ELR (cell line): ENCODE data around the gene PUS3.

ENCODE experiments used
- DNase-seq: peaks from one replicate; pipeline ENCODE4 v3.0.0-alpha.2; 2015; ENCODE audit warnings: low read depth

PUS3 gene, protein sequence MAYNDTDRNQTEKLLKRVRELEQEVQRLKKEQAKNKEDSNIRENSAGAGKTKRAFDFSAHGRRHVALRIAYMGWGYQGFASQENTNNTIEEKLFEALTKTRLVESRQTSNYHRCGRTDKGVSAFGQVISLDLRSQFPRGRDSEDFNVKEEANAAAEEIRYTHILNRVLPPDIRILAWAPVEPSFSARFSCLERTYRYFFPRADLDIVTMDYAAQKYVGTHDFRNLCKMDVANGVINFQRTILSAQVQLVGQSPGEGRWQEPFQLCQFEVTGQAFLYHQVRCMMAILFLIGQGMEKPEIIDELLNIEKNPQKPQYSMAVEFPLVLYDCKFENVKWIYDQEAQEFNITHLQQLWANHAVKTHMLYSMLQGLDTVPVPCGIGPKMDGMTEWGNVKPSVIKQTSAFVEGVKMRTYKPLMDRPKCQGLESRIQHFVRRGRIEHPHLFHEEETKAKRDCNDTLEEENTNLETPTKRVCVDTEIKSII

DNA sequence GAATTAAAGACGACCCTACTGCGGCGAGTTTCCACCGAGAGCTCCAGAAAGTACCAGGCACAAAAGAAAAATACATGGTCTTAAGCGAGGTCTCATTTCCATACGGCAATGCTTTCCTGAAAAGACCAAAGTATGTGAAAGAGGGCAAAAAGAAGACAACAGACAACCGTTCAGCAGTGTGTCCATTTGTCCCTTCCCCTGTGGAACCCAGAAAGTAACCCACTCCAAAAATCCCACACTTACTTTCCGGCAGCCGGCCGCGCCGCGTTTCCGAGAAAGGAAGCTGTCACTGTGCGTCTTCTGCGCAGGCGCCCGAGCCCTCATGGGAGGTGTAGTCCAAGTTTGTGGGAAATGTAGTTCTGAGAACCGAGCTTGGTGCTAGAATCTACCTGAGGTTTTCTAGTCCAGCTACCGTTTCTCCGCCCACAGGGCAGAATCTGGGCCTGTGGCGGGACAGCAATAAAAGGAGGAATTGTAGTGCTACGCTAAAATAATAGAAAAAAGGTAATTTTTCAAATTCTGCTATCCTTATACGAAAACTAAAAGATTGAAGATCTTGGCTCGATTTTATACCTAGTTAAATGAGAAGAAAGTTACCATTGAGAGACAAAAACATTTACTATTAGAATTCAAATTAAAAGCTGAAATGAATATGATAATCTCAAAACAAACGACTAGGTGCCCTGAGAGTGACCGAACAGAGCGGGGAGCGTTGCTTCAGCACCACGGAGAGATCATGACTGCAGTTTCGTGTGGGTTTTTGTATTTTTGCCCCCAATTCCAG lies at the start of gene PUS3:
TSS of gene PUS3 (minus strand) at position 280 of the 784 bp plus-strand sequence. CDS start 6,922 bp downstream, outside the sequence.
- DNase-seq: peak; percentile 82

DNA sequence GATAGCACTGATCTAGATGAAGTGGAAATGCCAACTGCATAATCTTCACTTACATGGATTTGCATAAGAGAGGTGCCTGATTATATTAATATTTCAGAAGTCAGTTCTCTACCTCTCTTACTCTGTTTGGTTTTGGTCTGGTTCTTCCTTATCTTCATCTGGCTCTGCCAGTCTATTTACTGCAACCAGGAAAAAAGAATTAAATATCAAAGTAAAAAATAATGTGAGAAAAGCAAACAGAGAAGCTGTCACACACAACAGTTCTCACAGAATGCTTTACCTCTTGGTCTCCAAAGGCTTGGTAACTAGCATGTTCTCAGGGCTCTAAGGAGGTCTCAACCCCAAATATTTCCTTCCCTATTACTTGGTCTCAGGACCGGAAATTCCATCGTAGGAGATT lies 49.6 kb upstream of the PUS3 start:
- DNase-seq: no peak

GRCh38 chr11:125951731-125952130 lies 48.7 kb upstream of the PUS3 start:
- no peak for DNase-seq

DNA sequence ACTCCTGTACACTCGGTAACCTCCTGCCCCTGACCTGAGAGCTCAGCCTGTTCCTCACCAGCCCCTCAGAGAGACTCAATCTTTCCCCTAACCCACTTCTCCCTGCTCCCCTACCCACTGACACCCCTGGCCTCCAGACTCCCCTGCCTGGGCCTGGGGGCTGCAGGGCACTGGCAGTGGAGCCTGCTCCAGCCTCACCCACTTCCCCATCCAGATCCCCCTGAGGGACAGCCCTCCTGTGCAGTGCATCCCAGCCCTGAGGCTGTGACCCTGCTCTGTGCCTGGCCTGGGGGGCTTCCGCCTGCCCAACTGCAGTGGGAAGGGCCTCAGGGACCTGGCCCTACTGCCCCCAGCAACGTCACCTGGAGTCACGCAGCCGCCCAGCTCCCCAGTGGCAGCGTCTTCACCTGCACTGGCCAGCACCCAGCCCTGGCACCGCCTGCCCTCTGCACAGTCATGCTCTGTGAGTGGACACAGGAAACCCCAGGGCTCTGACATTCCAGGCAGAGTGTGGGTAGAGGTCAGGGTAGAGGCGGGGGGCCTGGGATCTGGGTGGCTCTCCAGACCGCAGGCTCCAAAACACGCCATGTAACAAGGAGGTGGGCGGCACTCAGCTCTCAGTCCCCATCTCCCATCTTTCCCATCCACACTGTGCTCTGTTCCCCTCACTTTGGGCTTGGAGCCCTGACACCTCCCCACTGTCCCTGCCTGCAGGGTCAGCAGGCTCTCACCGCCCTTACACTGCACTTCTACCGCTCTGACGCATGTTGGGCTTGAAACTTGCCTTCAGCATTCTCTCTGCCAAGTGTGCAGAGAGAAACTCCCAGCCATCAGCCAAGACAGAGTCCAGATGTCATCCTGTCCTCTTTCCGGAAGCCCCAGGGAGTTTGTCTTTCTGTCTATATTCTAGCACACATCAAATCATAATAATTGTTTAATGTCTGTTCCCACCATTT lies 48.0 kb upstream of the PUS3 start:
- no peak for DNase-seq

- DNase-seq: no peak
Observed at GRCh38 chr11:125950178-125950490, 47.1 kb upstream of the PUS3 start.

GRCh38 chr11:125949271-125950177 lies 46.5 kb upstream of the PUS3 start:
- no peak for DNase-seq

DNA sequence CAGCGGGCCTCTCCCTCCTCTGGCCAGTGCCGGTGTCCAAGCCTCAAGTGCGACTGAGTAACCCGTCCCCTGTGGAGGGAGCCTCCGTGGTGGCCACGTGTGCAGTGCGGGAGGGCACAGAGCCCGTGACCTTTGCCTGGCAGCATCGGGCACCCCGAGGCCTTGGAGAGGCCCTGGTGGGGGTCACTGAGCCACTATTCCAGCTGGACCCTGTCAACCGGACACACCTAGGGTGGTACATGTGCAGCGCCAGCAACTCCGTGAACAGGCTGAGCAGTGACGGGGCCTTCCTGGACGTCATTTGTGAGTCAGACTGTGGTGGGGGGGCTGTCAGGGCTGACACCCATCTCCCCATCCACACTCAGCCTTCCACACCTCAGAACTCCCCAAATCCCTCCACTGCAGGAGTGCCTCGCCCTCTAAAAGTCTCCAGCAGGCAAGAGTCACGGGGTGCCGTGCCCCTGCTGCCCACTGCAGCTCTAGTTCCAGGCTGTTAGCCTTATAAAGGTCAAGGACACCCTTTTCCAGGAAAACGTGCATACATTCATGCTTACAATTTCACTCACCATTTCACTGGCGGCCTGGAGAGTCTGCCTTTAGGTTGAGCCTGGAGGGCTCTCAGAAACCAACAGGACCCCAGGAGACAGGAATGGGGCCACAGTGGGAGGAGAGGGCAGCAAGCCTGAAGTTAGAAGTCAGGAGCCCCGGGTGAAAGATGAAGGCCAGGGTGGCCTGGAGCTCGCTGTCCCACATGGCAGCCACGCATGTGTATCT lies 45.5 kb upstream of the PUS3 start:
- DNase-seq: no peak

- no peak for DNase-seq
Observed at GRCh38 chr11:125947419-125948277, 44.6 kb upstream of the PUS3 start.

DNA sequence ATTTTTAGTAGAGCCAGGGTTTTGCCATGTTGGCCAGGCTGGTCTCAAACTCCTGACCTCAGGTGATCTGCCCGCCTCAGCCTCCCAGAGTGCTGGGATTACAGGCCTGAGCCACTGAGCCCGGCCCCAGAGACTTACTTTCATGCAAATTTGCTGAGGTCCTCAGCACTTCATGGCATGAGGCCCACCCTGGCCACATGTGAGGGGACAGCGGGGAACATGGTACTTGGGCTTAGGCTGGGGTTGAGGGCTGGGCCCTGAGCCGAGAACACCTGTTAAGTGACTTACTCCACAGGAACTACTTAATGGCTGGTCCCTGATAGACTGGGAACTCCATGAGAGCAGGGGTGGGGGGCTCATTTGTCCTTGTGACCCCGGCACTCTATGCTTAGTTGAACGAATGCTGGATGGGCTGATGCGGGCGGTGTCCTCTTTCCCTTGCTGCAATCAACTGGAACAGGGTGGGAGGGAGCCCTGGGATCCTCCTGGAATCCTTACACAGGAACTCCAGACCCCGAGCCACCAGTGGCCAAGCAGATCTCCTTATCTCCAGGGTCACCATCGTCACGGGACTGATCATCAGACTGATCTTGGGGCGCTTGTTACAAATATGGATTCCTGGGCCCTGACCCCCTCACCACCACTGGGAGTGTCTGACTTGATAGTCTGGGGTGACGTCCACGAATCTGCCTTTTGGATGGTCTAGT lies 43.9 kb upstream of the PUS3 start:
- DNase-seq: no peak

DNA sequence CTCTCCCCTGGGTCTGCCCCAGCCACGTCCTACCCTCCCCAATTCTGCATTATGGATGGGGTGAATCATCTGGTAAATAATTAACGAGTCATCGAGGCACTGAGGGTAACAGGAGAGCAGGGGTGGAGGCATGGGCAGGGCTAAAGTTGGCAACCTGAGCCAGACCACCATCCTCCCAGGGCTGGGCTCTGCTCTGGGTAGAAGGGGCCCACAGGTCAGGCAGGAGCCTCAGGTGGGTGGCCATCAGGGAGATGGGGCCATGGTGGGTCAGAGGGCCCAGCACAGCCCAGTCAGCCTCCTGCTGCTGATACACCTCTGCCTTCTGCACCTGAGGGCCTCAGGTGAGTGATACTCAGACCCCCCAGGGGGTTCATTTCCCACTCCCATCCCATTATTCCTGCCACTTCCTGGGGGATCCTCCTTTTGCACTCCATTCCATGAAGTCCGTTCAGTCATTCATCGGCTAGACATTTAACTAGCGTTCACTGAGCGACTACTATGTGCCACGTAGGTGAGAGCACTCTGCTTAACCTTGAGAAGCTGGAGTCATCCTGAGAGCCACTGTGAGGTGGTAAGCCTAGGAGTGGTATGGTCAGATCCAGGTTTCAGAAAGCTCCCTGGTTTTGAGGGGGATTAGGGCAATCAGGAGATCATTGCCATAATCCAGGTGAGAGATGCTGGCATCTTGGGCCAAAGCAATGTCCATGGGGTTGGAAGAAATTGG lies 43.0 kb upstream of the PUS3 start, which contains the start of gene VSIG10L2:
TSS of gene VSIG10L2 (plus strand) at position 248 of the 724 bp plus-strand sequence. CDS start at position 260, 12 bp downstream.
- no peak for DNase-seq

DNA sequence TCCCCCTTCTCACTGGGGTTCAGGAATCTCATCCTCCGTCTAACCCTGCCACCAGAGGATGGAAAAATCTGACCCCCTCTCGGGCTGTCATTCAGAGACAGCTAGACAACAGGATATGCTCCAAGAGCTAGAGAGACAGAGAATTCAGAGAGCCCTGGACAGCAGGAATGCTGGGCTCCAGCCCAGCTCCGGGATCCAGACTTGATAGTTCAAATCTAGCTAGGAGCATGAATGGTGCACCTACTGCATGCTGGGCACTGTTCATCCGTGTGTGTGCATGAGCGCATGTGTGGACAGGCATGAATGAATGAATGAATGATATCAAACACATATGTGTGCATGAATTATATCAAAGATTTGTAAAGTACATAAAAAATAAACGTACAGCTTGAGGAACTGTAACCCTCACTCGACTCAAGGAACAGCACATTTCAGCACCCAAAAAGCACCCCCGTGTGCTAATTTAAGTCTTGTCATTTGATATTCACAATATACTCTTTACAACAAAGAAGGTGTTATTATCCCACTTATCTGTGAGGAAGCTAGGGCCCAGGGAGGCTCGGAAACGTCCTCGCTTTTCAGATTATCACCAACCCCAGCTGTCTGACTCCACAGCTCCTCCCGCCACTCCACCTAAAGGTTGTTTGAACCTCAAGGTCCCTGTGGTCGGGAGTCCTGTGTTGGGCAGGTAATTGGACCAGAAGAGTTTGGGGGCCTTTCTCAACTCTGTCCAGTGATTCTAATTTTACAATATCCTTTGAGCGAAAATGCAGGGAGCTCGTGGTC lies 42.2 kb upstream of the PUS3 start:
- DNase-seq: no peak

- no peak for DNase-seq
Observed at GRCh38 chr11:125944350-125945010, 41.5 kb upstream of the PUS3 start.

DNA sequence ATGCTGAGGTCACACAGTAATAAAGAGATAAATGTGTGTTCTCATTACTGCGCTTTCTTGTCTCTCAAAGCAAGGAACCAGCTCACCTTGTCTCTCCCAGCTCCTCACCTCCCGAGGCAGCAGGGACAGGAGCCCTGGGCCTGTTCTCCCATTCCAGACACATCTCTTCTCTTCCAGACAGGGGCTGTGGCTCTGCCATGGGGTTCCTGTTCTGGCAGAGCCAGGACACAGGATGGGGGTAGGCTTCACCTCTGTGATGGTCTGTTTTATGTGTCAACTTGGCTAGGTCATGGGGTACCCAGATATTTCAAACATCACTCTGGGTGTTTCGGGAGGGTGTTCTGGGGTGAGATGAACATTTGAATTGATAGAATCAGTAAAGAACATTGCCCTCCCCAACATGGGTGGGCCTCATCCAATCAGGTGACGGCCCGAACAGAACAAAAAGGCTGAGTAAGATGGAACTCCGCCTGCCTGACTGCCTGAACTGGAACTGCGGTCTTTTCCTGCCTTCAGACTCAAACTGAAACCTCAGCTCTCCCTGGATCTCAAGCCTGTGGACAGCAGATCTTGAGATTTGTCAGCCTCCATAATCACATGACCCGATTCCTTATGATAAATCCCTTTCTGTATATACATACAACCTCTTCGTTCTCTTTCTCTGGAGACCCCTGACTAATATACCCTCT lies 40.8 kb upstream of the PUS3 start:
- DNase-seq: no peak

DNA sequence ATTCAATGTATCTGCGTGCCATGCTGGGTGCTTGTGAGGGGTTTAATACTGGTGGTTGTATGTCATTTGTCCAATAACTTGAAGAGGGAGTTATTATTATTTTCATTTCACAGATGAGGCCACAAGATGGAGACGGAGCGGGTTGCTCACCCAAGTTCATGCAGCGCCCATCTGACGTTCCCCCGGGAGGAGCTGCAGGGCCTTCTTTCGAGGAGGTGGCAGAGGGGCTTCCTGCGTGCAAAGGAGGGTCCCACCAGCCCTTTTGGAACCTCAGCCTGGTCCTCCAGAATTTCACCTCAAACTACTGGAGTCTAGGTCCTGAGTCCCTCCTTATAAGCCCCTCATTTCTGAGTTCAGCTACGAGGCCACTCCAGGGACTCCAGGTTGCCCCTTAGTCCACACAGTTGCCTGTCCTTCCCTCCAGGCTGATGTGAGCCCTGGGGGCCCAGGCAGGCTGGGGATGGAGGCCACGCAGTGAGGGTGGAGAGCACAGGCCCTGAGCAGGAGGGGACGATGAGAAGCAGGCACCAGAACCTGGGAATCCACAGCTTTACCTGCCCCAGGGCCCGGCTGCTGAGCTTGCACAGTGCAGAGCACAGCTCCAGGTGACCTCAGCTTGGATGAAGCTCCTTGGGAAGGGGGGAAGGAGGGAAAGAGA lies 39.9 kb upstream of the PUS3 start:
- DNase-seq: no peak
